ENCODE data around the gene PTPRT.

The PTPRT gene

DNA sequence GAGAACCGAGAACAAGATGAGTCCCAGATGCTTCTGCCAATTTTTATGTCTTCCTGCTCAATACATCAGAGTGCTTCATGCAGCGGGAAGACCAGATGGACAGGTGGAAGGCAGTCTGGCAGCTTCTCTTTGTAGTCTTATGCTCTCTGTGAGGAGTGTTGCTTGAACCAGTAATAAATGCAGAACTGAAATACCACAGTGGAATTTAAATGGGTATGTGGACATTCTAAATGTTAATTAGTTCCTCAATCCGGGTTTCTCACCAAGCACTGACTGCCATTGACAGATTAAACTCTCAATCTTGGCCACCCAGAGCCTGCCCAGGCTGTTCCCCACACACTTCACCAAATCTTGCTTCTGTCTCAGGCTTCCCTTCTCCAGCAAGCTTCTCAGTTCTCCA is 876.0 kb downstream of the PTPRT start:
- in situ Hi-C loops (cut with MboI; ENCODE audit: low pct_unique_long_range_greater_than_20kb, low sequenced_read_pairs, unreplicated experiment), result no loop called here
- TF ChIP-seq, protein P1, sequence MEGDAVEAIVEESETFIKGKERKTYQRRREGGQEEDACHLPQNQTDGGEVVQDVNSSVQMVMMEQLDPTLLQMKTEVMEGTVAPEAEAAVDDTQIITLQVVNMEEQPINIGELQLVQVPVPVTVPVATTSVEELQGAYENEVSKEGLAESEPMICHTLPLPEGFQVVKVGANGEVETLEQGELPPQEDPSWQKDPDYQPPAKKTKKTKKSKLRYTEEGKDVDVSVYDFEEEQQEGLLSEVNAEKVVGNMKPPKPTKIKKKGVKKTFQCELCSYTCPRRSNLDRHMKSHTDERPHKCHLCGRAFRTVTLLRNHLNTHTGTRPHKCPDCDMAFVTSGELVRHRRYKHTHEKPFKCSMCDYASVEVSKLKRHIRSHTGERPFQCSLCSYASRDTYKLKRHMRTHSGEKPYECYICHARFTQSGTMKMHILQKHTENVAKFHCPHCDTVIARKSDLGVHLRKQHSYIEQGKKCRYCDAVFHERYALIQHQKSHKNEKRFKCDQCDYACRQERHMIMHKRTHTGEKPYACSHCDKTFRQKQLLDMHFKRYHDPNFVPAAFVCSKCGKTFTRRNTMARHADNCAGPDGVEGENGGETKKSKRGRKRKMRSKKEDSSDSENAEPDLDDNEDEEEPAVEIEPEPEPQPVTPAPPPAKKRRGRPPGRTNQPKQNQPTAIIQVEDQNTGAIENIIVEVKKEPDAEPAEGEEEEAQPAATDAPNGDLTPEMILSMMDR (IDR thresholded peaks at IDR 0.05; ENCODE audit: extremely low read depth, insufficient read depth, missing control alignments), result no peak
- no peak for DNase-seq (ENCODE audit: low spot score)

DNA sequence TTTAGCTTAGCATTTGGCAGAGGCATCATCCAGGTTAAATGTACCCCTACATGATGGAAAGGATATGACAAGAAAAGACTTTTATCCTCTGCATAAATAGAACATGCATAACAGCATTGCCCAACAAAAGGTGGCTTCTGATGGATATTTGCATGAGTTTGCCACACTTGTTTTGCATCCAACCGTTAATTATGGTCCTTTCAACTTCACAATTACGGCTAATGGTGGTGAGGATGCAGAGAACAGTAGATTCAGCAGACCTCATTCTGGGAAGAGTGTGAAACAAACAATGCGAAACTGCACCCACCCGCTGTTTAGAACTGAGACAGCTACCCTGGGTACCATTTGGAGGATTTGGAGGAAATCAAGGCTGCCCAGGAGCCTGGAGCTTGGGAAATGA is 880.7 kb downstream of the PTPRT start:
- TF ChIP-seq, protein P1 (IDR thresholded peaks at IDR 0.05; ENCODE audit: extremely low read depth, insufficient read depth, missing control alignments), result no peak
- in situ Hi-C loops (cut with MboI; ENCODE audit: low pct_unique_long_range_greater_than_20kb, low sequenced_read_pairs, unreplicated experiment), result no loop called here
- no peak for DNase-seq (ENCODE audit: low spot score)

DNA sequence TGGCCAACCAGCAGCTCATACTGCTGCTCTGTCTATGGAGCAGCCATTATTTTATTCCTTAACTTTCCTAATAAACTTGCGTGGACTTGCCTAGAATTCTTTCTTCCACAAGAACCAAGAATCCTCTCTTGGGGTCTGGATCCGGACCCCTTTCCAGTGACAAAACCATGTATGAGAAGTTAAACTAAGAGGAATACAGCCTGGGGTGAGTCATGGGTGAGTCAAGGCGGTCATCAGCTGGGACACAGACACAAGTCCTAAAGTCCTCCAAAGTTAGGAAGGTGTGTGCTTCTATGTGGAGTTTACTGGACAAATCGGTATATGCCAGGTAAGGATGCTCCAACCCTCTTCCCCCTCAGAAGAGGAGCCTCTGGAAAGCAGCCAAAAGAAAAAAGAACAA is 881.5 kb downstream of the PTPRT start:
- no peak for DNase-seq (ENCODE audit: low spot score)
- TF ChIP-seq, protein P1 (IDR thresholded peaks at IDR 0.05; ENCODE audit: extremely low read depth, insufficient read depth, missing control alignments), result no peak
- in situ Hi-C loops (cut with MboI; ENCODE audit: low pct_unique_long_range_greater_than_20kb, low sequenced_read_pairs, unreplicated experiment), result no loop called here

DNA sequence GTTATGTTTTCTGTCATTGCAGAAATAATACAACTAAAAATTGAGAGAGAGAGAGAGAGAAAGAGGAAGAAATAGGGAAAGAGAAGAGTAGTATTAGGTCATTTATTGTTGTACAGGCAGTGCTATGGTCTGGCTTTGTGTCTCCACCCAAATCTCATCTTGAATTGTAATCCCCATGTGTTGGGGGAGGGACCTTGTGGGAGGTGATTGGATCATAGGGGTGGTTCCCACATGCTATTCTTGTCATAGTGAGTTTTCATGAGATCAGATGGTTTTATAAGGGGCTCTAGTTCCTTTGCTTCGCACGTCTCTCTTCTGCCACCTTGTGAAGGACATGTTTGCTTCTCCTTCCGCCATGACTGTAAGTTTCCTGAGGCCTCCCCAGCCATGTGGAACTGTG is 894.1 kb downstream of the PTPRT start:
- in situ Hi-C loops (cut with MboI; ENCODE audit: low pct_unique_long_range_greater_than_20kb, low sequenced_read_pairs, unreplicated experiment), result no loop called here
- TF ChIP-seq, protein P1 (IDR thresholded peaks at IDR 0.05; ENCODE audit: extremely low read depth, insufficient read depth, missing control alignments), result no peak
- DNase-seq (ENCODE audit: low spot score), result no peak

DNA sequence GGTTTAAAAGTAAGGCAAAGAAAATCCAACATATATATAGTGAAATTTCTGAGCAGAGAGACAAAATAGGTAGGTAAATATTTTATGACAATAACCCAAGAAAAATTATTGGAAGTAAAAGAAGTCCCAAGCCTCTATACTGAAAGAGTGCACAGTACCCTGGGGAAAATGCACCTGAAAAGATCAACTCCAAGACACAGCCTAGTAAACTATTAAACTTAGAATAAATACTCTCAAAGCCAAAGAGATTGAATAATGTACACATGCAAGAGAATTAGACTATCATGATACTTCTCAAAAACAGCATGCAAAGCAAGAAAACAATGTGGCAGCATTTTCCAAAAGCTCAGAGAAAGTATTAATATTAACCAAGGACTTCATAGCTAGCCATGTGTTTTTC is 894.7 kb downstream of the PTPRT start:
- in situ Hi-C loops (cut with MboI; ENCODE audit: low pct_unique_long_range_greater_than_20kb, low sequenced_read_pairs, unreplicated experiment), result no loop called here
- no peak for DNase-seq (ENCODE audit: low spot score)
- TF ChIP-seq, protein P1 (IDR thresholded peaks at IDR 0.05; ENCODE audit: extremely low read depth, insufficient read depth, missing control alignments), result no peak

DNA sequence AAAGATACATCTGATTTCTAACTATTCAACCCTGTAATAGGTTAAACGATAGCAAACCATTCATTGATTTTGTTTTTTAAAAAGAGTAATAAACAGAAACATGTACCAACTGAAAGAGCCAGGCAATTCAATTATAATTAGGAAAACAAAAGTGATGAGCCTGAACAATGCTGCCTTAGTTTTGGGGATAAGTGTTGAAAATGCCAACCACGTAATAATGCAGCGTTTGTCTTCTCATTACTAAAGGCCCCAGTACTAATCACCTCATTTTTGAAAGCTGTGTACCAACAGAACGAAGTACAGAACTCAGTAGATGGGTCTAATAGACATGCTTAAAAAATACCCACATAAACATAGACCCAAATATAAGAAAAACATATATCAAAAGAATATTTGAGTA is 907.9 kb downstream of the PTPRT start:
- in situ Hi-C loops (cut with MboI; ENCODE audit: low pct_unique_long_range_greater_than_20kb, low sequenced_read_pairs, unreplicated experiment), result no loop called here
- no peak for DNase-seq (ENCODE audit: low spot score)
- TF ChIP-seq, protein P1 (IDR thresholded peaks at IDR 0.05; ENCODE audit: extremely low read depth, insufficient read depth, missing control alignments), result no peak

All from GM13977 (cell line).